IMR-90 (cell line): ENCODE measurements around the gene MRC2. TPM values are rescaled to one million over a fixed set of nuclear protein-coding genes. Genes with fewer than 3 reads are reported as not detected.

Source experiments
- ATAC-seq: fragments of 200-7000 bp; cut with Tn5 transposase; 2 replicates; pipeline ENCODE4 v1.9.1; 2020; ENCODE audit warnings: low read depth, mild to moderate bottlenecking, moderate library complexity
- BruUV-seq: library from RNA; stranded (reverse); fragments of 400-500 nt; replicated peaks from 2 replicates; lab custom pipeline; 2021; lab: Mats Ljungman, UMichigan
- CTCF ChIA-PET: fragments of 300-600 bp; formaldehyde crosslinking; extraction: SDS; loops from one replicate; lab custom pipeline; 2021; ENCODE audit warnings: antibody characterized with exemption; lab: Yijun Ruan, JAX
- POLR2A ChIA-PET: fragments of 300-600 bp; sonication (Branson Sonifier 250); formaldehyde crosslinking; loops from one replicate; lab custom pipeline; 2022; ENCODE audit warnings: antibody characterized with exemption; ENCODE audit not compliant: unreplicated experiment; lab: Charles Lee
- DNase-seq: peaks from one replicate; pipeline ENCODE4 v3.0.0; 2013
- H2AFZ ChIP-seq: replicated peaks from 2 replicates; pipeline ENCODE3; 2013; ENCODE audit warnings: low read length, mild to moderate bottlenecking; ENCODE audit not compliant: poor library complexity
- H2AK5ac ChIP-seq: 2 replicates; pipeline ENCODE4 v1.6.1; 2013; ENCODE audit warnings: low read depth, low read length, inconsistent platforms
- H2AK9ac ChIP-seq: replicated peaks from 2 replicates; pipeline ENCODE3; 2013; ENCODE audit warnings: mild to moderate bottlenecking, low read depth, low read length, moderate library complexity; ENCODE audit not compliant: poor library complexity
- H2BK120ac ChIP-seq: 2 replicates; pipeline ENCODE4 v1.6.1; 2013; ENCODE audit warnings: low read depth, low read length, inconsistent platforms
- H2BK15ac ChIP-seq: 3 replicates; pipeline ENCODE4 v1.6.1; 2013; ENCODE audit warnings: low read depth, low read length, inconsistent platforms
- H2BK20ac ChIP-seq: 2 replicates; pipeline ENCODE4 v1.6.1; 2013; ENCODE audit warnings: low read depth, mild to moderate bottlenecking, inconsistent platforms, low read length, moderate library complexity
- H2BK5ac ChIP-seq: 2 replicates; pipeline ENCODE4 v1.6.1; 2013; ENCODE audit warnings: mild to moderate bottlenecking, low read depth, low read length, inconsistent platforms; ENCODE audit not compliant: poor library complexity, severe bottlenecking
- H3K14ac ChIP-seq: replicated peaks from 2 replicates; pipeline ENCODE4 v1.6.1; 2013; ENCODE audit warnings: low read depth, low read length, inconsistent platforms
- H3K18ac ChIP-seq: 2 replicates; pipeline ENCODE4 v1.6.1; 2013; ENCODE audit warnings: low read depth, low read length, control low read depth
- H3K23ac ChIP-seq: 2 replicates; pipeline ENCODE4 v1.6.1; 2013; ENCODE audit warnings: low read depth, low read length, inconsistent platforms
- H3K27ac ChIP-seq: 2 replicates; pipeline ENCODE4 v1.5.1; 2013; ENCODE audit warnings: mild to moderate bottlenecking, control low read depth, low read length; ENCODE audit not compliant: insufficient read depth
- H3K27me3 ChIP-seq: 2 replicates; pipeline ENCODE4 v1.6.1; 2013; ENCODE audit warnings: low read length; ENCODE audit not compliant: control insufficient read depth, insufficient read depth
- H3K36me3 ChIP-seq: 2 replicates; pipeline ENCODE4 v1.6.1; 2013; ENCODE audit warnings: low read length, mixed read lengths; ENCODE audit not compliant: control insufficient read depth, insufficient read depth
- H3K4ac ChIP-seq: 2 replicates; pipeline ENCODE4 v1.6.1; 2013; ENCODE audit warnings: low read depth, low read length, inconsistent platforms
- H3K4me1 ChIP-seq: 2 replicates; pipeline ENCODE4 v1.6.1; 2013; ENCODE audit warnings: low read length, mixed read lengths; ENCODE audit not compliant: control insufficient read depth, insufficient read depth
- H3K4me2 ChIP-seq: 2 replicates; pipeline ENCODE4 v1.6.1; 2013; ENCODE audit warnings: low read depth, mild to moderate bottlenecking, control low read depth, low read length, moderate library complexity
- H3K4me3 ChIP-seq: 2 replicates; pipeline ENCODE4 v1.5.1; 2013; ENCODE audit warnings: low read depth, mild to moderate bottlenecking, control low read depth, low read length, moderate library complexity; ENCODE audit not compliant: insufficient read depth
- H3K56ac ChIP-seq: 2 replicates; pipeline ENCODE4 v1.6.1; 2013; ENCODE audit warnings: low read length, inconsistent platforms; ENCODE audit not compliant: insufficient read depth; ENCODE audit errors: extremely low read depth
- H3K79me1 ChIP-seq, 2 experiments: 2 replicates each; pipeline ENCODE4 v1.6.1; 2013; ENCODE audit warnings: low read length in 2 of 2, inconsistent platforms in 1 of 2, low read depth in 1 of 2
- H3K9ac ChIP-seq: 2 replicates; pipeline ENCODE4 v1.6.1; 2013; ENCODE audit warnings: low read depth, low read length, control low read depth
- H3K9me1 ChIP-seq: 2 replicates; pipeline ENCODE4 v1.6.1; 2013; ENCODE audit warnings: low read length, inconsistent platforms; ENCODE audit not compliant: insufficient read depth
- H3K9me3 ChIP-seq: 2 replicates; pipeline ENCODE4 v1.6.1; 2013; ENCODE audit warnings: low read length; ENCODE audit not compliant: control insufficient read depth, insufficient read depth
- H4K20me1 ChIP-seq: 2 replicates; pipeline ENCODE4 v1.6.1; 2013; ENCODE audit warnings: low read length, inconsistent platforms; ENCODE audit not compliant: insufficient read depth
- H4K5ac ChIP-seq: 2 replicates; pipeline ENCODE4 v1.6.1; 2013; ENCODE audit warnings: mild to moderate bottlenecking, low read depth, low read length, control low read depth
- H4K8ac ChIP-seq, 2 experiments: 2 replicates each; pipeline ENCODE4 v1.6.1; 2013; ENCODE audit warnings: low read depth in 2 of 2, low read length in 2 of 2, control low read depth in 1 of 2, inconsistent platforms in 1 of 2
- H4K91ac ChIP-seq: 2 replicates; pipeline ENCODE4 v1.6.1; 2013; ENCODE audit warnings: low read depth, low read length, inconsistent platforms; ENCODE audit not compliant: insufficient read depth
- CEBPB ChIP-seq: IDR thresholded peaks from 2 replicates; pipeline ENCODE4 v1.6.1; 2012; ENCODE audit warnings: low read depth, low read length, improper control_type of control experiment
- MAFK ChIP-seq: IDR thresholded peaks from 2 replicates; pipeline ENCODE4 v1.6.1; 2012; ENCODE audit warnings: low read depth, low read length, improper control_type of control experiment
- MXI1 ChIP-seq: IDR thresholded peaks from 2 replicates; pipeline ENCODE4 v1.6.1; 2012; ENCODE audit warnings: low read depth, mild to moderate bottlenecking, low read length, moderate library complexity, borderline replicate concordance
- NFE2L2 ChIP-seq: fragments of 150-350 bp; IDR thresholded peaks from 2 replicates; pipeline ENCODE4 v1.6.1; 2016; ENCODE audit warnings: low read depth, mild to moderate bottlenecking, low read length
- WGBS, 2 experiments: methylation state at CpG; one replicate each; pipeline versions ENCODE4 v1.1.5 to v1.1.7; 2013; ENCODE audit warnings: missing lambda C conversion rate in 2 of 2; ENCODE audit not compliant: insufficient read length in 1 of 2; ENCODE audit errors: extremely low coverage in 2 of 2; 5-methylcytosine and 5-hydroxymethylcytosine counted together
- dilution Hi-C: fragments of 300-500 bp; cut with HindIII; formaldehyde crosslinking; loops from one replicate; pipeline ENCODE4 v1.14.3; 2018; ENCODE audit warnings: low sequenced_read_pairs; ENCODE audit not compliant: unreplicated experiment
- in situ Hi-C: fragments of 300-500 bp; cut with MboI; formaldehyde crosslinking; loops from 3 replicates; pipeline ENCODE4 v1.14.3; 2019; ENCODE audit warnings: low sequenced_read_pairs, inconsistent platforms, mixed read lengths
- intact Hi-C: fragments of 100-400 bp; cut with micrococcal nuclease; formaldehyde crosslinking; loops from 2 replicates; pipeline ENCODE4 v1.10.0; 2022
- polyA plus RNA-seq, 3 experiments: library from polyadenylated mRNA; depleted of rRNA; stranded (reverse); fragments of >200 nt; gene quantifications; 2 replicates each; pipeline ENCODE4 v1.2.3, GENCODE V29; 2012; ENCODE audit warnings: low replicate concordance in 1 of 3
- total RNA-seq: library from RNA; depleted of rRNA; stranded (reverse); fragments of >200 nt; gene quantifications from 2 replicates; pipeline ENCODE4 v1.2.3, GENCODE V29; 2012

Gene MRC2
- total and polyA plus RNA-seq, 2 of the 4 experiments (the other 2 are of a cell fraction), result 39.3 to 137 TPM

GRCh38 chr17:62641951-62642350 is 14.5 kb downstream of the MRC2 start:
- WGBS, 2 experiments, result no CpG with 5 or more reads among the region's 6 CpGs
- intact Hi-C loops, result loop anchor here (1.0 kb wide), 1 partner anchor 35 kb away; no protein-coding TSS in a partner anchor
- CTCF ChIA-PET, result no interaction called here
- H3K9me3 ChIP-seq, result no peaks in the 10 kb centered on the region
- H3K4me1 ChIP-seq, result peaks cover 13% of the 10 kb centered on the region
- no peak overlapping the region for H2AK5ac ChIP-seq
- no peak overlapping the region for H2AFZ ChIP-seq
- H4K91ac ChIP-seq, result no peak overlapping the region
- H4K20me1 ChIP-seq, result peaks cover 44% of the 10 kb centered on the region
- no peak overlapping the region for H3K18ac ChIP-seq
- no peak overlapping the region for H3K27ac ChIP-seq
- no peak for ATAC-seq
- no peak overlapping the region for H2BK5ac ChIP-seq
- H3K56ac ChIP-seq, result no peak overlapping the region
- H3K36me3 ChIP-seq, result peaks cover 15% of the 10 kb centered on the region
- no peak overlapping the region for H2BK120ac ChIP-seq
- H3K9me1 ChIP-seq, result peaks cover 15% of the 10 kb centered on the region
- no peak overlapping the region for H3K4ac ChIP-seq
- dilution Hi-C loops, result no loop called here
- H3K23ac ChIP-seq, result peak overlapping the region; percentile 62; the same call in 1 of the 2 replicates
- BruUV-seq, result no TSS peak
- H3K27me3 ChIP-seq, result no peaks in the 10 kb centered on the region
- H3K4me2 ChIP-seq, result no peak overlapping the region
- in situ Hi-C loops, result no loop called here
- 0 out of 4 replicates have a peak overlapping the region, but pooled peaks of 1 of the 2 experiments have one; percentile 13 for H4K8ac ChIP-seq
- DNase-seq, result no peak
- H3K4me3 ChIP-seq, result no peak overlapping the region
- no peak overlapping the region for H2AK9ac ChIP-seq
- H2BK20ac ChIP-seq, result no peak overlapping the region
- no peak overlapping the region for H3K9ac ChIP-seq
- H4K5ac ChIP-seq, result no peak overlapping the region
- H2BK15ac ChIP-seq, result no peak overlapping the region
- no peak overlapping the region for H3K14ac ChIP-seq
- TF ChIP-seq CEBPB, result no peak
- no peak for TF ChIP-seq MXI1
- TF ChIP-seq MAFK, result no peak
- no peak for TF ChIP-seq NFE2L2
- POLR2A ChIA-PET, result no interaction called here
- H3K79me1 ChIP-seq, result peaks cover 24 to 78% of the 10 kb centered on the region in 2 experiments
